ENCODE results near the gene RTN1.

The RTN1 gene

DNA sequence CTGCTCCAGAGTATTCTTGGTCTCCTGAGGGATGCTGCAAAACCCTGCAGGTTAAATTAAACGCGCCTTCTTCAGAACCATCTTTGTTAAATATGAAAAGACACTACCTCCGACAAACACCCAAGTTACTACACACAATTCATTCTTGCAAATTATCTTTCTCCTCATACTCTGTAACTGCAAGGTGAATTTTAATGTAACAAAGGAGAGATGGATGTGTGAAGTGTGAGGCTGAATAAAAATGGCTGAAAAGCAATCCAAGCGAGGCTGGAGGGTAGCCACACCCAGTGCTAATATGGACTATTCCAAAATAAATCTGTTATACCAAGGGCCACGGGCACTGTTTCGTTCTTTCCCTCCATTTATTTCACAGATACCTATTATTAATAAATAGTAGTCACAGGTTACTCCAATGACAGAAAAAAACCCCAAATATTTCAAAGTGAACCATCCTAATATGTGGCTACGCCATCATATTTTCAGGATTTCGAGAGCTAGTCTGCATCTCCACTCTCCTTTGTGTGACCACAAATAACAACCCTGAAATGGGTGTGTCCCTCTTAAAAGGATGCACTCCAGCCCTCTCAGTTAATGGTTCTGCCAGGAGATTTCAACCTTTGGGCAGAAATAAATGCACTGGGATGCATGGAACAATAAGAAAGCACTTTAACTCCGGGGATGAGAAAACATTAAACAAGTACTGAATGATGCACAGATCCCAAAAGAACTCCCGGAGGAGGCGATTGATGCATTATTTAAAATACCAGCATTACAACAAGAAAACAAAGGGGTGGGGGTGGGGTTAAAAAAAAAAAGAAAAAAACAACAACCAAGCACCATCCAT, 240.9 kb downstream of the RTN1 start:
- DNase-seq (ENCODE audit: low read depth), result no peak

DNA sequence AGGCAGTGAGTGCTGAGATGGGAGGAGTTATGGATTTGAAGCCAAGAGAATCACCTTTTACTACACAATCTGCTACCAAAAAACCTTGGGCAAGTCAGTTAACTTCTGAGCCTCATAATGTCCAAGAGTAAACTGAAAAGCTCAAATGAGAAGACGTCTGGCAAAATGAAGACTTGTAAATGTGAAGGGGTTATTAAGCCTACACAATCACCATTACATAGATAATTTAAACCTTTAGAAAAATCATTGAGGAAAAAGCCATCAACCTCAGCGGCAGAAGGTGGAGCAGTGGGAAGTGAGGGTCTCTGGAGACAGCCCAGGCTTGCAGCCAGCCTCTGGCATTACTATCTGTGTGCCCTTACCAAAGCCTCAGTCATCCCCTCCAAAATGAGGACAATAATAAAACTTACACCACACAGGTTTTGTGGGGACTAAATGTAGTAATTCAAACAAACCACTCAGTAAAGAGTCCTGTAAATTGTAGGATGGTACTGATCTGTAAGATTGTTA, 243.5 kb downstream of the RTN1 start:
- no peak for DNase-seq (ENCODE audit: low read depth)

DNA sequence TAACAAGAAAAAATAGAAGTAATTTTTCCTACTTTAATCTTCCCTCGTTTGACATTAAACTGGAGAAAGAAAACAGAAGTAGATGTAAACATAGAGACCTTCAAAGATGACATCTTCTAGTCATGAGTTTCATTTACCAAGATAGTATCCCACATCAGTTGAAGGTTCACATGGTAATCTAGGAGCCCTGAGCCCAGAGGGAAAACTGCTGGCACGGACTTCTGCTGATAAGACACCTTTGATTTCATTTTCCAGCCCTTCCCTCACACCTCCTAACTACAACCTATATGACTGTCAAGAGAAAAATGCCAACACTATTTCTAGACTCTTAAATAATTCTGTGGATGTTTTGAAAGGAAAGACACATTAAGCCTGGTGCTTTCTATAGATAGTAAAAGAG, 247.9 kb downstream of the RTN1 start:
- DNase-seq (ENCODE audit: low read depth), result no peak

DNA sequence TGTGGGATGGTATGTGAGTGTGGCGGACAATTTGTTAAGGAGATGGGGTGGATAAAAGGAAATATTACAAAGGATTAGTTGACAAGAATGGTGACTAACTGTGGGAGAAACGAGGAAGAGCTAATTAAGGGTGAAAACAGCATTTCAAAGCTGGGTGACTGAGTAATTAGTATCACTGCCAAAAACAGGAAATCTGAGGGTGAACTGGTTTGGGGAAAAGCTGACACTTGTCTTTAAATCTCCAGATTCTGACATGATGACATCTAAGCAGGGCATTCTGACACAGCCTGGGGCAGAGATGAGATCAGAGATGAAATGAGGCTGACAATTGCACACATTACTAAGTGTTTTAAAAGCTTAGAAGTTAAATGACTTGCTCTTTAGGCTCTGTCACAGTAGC, 251.5 kb downstream of the RTN1 start:
- no peak for DNase-seq (ENCODE audit: low read depth)

DNA sequence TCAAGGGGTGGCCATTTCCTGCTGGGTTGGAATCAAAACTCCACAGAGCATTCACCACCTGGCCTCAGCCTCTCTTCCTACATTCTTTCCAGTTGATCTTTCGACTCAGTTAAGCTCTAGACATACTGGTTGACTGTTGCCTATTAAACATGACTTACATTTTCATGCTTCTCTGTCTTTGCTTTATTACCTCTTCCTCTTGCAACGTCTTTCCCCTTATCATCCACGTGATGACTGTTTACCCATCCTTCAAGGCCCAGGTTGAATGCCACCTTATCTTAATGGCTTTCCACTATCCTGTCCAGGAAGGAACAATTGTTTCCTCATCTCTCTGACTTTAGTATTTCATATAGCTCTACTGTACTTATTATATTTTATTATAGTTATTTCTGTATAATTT, 269.5 kb downstream of the RTN1 start:
- no peak for DNase-seq (ENCODE audit: low read depth)

DNA sequence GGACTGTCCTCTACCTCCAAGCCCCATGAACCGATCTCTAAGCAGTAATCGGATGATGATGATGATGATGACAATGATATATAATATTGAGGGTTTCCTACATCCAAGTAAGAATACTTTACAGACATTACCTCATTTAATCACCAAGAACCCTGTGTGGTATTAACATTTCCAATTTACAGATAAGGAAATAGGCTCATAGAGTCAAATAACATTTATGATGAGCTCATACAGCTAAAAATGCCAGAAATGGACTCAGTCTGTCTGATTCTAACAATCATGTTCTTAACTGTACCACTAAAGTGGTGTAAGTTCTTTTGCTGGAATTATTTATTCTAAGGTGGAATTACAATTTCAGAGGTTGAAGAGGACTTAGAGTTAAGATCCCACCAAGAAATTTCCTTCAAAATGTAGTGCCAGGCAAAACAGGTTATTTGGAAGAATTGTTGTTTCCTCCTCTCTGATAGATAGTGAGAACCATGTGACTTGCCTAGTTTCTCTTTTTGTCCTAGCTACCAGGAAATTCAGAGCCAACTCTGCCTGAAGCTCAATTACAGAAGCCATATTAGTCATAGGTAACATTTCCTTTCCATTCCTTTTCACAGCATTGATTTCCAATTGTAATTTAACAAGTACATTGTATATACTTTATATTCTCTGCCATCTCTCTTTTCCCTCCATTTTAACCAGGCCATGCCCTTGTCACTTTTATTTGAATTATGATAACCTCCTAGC, 270.2 kb downstream of the RTN1 start:
- no peak for DNase-seq (ENCODE audit: low read depth)

DNA sequence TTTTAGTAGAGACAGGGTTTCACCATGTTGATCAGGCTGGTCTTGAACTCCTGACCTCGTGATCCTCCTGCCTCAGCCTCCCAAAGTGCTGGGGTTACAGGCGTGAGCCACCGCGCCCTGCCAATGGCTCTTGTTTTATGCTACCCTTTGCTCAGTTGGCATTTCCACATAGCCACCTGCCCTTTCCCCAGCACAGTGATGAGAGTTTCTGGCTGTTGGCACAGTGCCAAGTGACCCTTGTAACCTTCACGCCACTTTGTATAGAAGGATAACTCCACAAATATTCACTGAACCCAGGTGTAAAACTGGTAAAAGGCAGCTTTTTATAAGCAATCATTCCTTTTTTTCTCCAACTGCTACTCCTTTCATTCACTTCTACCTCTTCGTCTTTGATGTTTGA, 275.5 kb downstream of the RTN1 start:
- DNase-seq (ENCODE audit: low read depth), result no peak

DNA sequence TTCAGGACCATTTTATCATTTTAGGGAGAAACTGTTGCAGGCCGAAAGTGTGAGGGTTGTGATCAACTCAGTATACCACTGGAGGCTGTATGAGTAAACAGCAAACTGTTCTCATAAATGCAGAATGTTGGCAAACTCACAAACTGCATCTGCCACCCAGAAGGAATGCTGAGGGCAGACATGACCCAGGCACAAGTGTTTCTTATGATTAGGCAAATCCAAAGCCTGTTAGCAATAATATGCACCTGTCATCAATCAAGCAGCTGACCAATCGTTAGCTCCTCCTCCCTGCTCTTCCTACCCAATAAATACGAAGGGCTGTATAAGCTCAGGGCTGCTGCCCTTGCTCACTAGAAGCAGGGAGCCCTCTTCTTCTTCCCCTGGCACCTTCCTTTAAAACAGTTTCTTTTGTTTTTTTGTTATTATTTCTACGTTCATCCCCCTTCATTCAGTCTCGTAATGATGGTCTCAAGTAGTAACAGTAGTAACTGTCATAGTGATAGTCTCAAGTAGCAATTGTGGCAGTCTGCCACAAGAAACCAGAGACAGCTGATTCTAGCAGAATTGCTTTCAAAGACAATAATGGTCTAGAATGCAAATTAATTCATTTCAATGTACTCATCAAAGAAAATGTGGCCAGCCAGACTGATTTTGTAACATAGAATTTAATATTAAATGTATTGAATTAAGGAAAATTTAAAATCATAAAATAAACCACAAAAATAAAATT, 278.8 kb downstream of the RTN1 start:
- DNase-seq (ENCODE audit: low read depth), result no peak

DNA sequence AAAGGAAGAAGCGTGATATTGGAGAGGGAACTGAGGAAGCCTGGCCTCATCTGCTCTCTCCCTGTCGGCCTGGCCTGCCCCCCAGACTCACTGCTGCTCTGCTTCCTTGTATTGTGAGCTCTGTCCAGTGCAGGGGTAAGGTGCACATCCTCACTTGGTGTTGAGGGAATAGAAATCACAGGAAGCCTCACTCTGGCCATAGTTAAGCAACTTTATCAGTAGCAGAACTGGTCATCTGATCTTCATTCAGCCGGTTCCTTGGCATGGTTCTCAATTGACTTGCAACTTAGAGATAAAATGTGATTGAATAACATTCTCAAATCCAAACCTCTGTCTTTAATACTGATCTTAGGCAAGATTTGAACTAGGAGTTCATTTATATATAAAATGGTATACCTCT, 282.5 kb downstream of the RTN1 start:
- DNase-seq (ENCODE audit: low read depth), result no peak

DNA sequence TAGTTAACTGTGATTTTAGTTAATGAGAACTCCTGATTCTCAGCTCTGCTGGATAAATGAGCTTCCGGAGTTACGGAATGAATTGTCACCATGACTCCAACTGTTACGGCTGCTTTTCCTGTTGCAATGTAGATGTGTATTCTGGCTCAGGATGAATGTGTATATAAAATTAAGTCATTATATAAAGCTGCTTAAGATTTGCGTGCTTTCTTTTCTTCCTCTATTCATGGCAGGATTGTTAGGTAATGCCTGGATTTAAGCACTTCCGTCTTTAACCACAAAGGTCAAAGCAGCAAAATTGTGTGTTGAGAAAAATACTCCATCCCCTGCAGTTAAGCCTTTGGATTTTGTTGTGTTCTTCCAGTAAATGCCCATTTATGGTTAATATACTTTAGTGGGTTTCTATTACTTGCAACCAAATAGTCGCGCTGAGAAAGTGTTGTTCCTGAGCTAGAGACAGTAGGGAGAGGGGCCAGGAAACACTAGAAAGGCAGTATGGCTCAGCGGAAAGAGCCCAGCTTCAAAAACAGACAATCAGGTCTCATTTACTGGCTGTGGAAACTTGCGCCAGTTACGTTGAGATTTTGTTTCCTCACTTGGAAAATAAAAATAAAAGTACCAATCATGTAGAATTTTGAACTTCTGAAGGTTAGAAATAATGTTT, 284.6 kb downstream of the RTN1 start:
- DNase-seq (ENCODE audit: low read depth), result no peak

DNA sequence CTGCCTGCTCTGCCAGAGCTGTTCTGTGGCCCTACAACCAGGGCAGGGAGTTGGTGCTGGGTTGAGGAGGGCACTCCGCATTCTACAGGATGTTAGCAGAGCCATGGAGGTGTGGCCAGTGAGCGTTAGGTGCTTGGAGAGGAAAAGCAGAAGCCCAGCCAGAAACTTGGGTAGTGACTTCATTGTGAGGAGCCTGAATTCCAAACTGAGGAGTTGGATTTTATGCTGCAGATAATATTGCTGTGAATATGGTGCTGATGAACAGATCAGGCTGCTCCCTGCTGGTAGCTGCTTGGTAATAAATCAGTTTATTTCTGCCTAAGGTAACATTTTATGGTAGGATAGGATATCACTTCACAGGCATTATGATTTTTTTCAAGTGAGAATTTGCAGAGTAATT, 286.8 kb downstream of the RTN1 start:
- DNase-seq (ENCODE audit: low read depth), result no peak

DNA sequence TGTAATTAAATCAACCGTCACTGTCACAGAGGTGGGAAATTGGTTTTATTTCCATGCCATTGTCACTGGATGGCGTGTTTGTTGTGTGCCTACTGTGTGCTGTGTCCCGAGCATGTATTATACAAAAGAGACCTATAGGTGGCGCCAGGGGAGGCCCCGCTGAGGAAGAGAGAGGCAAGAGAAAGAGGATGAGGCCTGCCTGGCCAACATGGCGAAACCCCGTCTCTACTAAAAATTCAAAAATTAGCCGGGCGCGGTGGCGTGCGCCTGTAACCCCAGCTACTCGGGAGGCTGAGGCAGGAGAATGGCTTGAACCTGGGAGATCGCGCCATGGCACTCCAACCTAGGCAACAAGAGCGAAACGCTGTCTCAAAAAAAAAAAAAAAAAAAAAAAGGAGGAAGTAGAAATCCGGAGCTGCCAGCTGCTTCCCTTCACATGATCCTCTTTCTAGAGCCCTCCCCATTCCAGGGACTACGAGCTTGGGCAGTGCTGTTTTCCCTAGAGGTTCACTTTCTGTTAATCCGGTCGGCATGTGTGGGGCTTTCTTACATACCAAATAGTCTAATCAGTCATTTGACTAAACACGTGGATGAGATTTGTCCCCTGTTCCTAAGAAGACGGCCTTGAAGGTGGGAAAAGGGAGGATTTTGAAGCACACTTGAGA, 287.6 kb downstream of the RTN1 start:
- DNase-seq (ENCODE audit: low read depth), result no peak

DNA sequence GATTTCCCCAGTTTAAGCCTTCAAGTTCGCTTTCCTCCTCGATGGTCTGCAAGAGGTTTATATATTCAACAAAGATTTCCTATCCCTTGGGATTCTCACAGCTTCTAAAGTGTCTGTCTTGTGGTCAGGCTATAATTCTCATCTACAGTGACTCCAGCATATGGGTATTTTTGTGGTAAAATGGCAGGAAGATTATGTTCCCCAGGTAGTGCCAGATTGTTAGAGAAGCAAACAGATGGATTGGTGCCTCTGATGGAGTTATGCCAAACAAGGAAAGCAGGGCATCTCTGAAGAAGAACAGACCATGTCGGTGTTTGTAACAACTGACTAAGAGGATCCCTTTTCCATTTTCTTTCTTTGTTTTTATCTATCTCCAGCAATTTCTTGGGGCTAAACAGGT, 288.4 kb downstream of the RTN1 start:
- DNase-seq (ENCODE audit: low read depth), result no peak

DNA sequence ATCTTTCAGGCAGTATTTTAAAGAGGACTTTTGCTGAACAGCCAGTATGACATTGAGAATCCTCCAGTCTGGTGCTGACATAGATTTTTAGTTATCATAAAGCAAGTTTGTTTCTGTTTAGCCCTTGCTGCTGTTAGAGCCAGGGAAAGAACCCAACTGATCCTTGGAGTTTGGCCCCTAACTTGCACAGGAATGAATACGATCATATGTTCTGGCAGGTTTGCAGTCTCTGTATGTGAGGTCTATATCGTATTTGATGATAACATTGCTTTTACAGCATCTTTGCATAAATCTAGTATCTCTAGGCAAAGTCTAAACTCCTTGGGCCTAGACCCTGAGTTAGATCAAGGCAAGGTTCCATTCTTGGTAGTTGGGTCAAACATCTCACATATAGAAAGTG, 289.7 kb downstream of the RTN1 start:
- no peak for DNase-seq (ENCODE audit: low read depth)

DNA sequence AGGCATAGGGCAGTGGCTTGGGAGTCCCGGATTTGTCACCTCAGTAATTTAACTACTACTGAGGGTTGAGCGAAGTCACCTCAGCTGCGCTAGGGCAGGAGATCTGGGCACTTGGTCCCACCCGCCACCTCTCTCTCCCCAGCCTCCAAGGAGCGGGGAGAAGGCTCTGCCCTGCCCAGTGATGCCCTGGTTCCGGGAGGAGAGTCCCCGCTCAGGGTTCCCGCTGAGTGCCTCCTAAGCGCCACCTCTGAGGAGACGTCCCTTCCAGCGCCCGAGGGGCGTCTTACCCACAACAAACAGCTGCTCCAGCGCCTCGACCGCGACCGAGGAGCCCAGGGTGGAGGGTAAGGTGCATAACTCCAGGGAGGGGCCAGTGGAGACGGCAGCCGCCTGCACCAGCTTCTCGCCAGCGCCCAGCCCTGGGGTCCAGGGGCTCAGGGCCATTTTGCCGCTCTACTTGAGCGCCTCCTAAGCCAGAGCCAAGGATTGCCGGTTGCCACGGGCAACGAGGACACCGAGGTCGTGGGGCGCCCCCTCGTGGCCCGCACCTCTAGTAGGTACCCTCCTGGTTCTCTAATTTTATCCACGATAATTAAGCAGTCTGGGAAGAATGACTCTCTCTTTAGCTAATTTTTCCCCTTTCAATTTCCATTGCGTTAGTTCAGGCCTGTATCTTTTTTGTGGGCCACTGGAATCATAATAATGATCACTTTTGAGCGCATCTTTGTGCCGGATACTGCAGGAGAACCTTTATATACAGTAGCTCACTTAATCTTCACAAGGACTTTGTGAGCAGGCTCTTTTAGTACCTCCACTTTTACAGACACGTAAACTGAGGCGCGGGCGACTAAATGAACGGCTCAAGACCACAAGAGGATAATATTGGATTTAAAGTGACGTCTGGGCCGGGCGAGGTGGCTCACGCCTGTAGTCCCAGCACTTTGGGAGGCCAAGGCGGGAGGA, 294.0 kb downstream of the RTN1 start, which contains the start of gene CCDC175:
TSS of gene CCDC175 (minus strand) at position 481 of the 963 bp plus-strand sequence. CDS start at position 444, 37 bp downstream.
- DNase-seq (ENCODE audit: low read depth), result peak; percentile 59

DNA sequence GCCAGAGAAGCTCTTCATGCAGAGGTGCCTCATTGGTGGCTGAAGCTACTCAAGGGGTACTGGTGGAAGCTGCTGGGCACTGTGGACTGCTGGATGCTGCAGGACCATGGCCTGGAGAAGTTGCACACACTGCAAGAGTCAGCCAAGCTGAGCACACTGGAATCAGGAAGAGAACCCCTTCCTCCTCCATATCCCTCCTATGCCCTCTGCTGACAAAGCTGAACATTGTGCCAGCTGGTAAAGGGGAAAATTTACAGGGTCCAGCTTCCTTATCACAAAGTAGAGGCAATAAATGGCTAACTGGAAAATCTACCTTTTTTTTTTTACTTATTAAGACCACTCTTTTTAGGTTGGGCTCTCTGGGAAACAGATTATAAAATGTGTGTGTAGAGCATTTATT, 300.5 kb downstream of the RTN1 start:
- DNase-seq (ENCODE audit: low read depth), result no peak

DNA sequence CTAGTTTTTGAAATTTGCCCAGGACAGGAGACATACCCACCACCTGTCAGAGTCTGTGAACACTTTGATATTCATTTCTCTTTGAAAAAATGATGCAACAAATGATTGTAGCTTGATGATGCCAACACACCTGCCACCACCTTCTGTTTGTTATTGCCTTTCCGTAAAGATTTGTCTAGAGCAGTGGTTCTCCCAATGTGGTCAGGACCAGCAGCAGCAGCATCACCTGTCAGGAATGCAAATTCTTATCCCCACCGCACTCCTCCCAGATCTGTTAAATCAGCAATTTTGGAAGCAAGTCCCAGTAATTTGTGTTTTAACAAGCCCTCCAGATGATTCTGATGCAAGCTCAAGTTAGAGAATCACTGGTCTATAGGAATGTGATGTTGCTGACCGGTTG, 303.9 kb downstream of the RTN1 start:
- DNase-seq (ENCODE audit: low read depth), result no peak

DNA sequence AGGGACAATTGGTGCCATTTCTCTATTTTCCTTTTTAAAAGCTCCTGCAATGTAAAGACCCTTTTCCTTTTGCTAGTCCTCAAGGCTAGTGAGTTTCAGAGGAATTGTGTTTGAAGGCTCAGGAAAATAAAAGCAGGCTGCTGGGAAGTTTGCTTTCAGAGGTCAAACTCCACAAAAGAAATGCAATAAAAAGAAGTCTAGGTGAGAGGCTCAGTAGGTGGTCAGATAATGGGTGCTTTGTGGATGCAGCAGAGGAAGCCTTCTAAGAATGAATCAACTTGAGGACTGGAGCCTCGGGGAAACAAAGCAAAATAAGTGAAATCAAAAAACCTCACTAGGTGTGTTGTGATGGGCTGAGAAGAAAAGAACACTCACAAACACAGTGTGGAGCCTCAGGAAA, 304.3 kb downstream of the RTN1 start:
- no peak for DNase-seq (ENCODE audit: low read depth)

DNA sequence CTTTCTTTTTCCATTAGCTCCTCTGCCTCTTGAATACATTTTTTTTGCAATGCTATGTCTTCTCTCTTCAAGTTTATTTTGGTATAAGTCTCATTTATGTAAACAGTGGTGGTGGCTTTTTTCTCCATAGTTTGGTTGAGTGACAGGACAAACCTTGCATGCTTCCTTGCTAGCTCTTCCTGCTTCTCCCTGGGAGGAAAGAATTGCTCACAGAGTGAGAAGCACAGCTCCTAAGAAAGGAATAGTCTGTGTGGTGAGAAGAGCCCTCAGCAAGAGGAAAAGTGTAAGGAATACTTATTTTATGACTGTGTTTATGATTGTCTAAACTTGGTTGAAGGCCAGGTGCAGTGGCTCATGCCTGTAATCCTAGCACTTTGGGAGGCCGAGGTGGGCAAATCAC, 305.5 kb downstream of the RTN1 start:
- no peak for DNase-seq (ENCODE audit: low read depth)

DNA sequence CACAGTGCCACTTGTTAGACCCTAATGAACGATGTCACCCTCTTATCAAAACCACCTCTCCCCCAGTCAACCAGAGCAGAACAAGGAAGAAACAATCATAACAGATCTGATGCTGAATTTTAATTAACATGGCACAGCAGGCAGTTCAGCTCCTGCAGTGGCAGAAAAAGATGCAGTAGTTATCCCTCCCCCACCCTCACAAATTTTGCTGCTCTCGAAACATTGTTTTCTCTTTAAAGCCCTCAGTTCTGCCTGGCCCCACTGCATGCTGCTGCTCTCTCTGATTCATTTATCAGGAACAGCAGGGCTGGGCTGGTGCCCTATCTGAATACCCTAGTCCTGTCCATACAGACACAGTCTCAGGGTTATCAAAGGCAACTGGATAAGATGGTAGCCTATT, 306.2 kb downstream of the RTN1 start:
- no peak for DNase-seq (ENCODE audit: low read depth)

Data from T-helper 22 cell (primary cell).